Keratinocyte (primary cell): ENCODE measurements around the gene IRF8. TPM values are rescaled to one million over a fixed set of nuclear protein-coding genes. Genes with fewer than 3 reads are reported as not detected.
"Not testable (repeated sequence)": the region's sequence is repeated elsewhere in the genome, so short reads cannot be mapped to it uniquely, and the experiment has no call there.

Experiments
- DNase-seq: peaks from one replicate; pipeline ENCODE4 v3.0.0-alpha.2; 2011; ENCODE audit warnings: low read depth, missing footprints, low spot score
- FAIRE-seq: peaks from 2 replicates; lab custom pipeline; 2011; peaks lifted over from hg19 to GRCh38; lab: Jason Lieb, UNC
- H2AFZ ChIP-seq: 2 replicates; pipeline ENCODE4 v1.6.0; 2012; ENCODE audit warnings: low read length, control low read depth, inconsistent platforms; ENCODE audit not compliant: control insufficient read depth
- H3K27ac ChIP-seq: 2 replicates; pipeline ENCODE4 v1.5.1; 2011; ENCODE audit warnings: low read length; ENCODE audit not compliant: control insufficient read depth, insufficient read depth
- H3K27me3 ChIP-seq: 3 replicates; pipeline ENCODE4 v1.6.0; 2011; ENCODE audit warnings: low read length; ENCODE audit not compliant: control insufficient read depth, insufficient read depth; ENCODE audit errors: extremely low read depth
- H3K36me3 ChIP-seq, 2 experiments: 2 replicates in 1 of 2; 3 replicates in 1 of 2; pipeline ENCODE4 v1.5.1; 2011; ENCODE audit warnings: low read length in 2 of 2, mild to moderate bottlenecking in 1 of 2; ENCODE audit not compliant: control insufficient read depth in 2 of 2, insufficient read depth in 2 of 2; ENCODE audit errors: extremely low read depth in 1 of 2
- H3K4me1 ChIP-seq: 3 replicates; pipeline ENCODE4 v1.5.1; 2011; ENCODE audit warnings: low read length; ENCODE audit not compliant: control insufficient read depth, insufficient read depth; ENCODE audit errors: extremely low read depth
- H3K4me2 ChIP-seq: 3 replicates; pipeline ENCODE4 v1.6.0; 2011; ENCODE audit warnings: low read depth, low read length; ENCODE audit not compliant: control insufficient read depth, insufficient read depth; ENCODE audit errors: extremely low read depth
- H3K4me3 ChIP-seq, 3 experiments: fragments of 200-600 bp in 1 of 3; sonication (generic) in 1 of 3; 2 replicates in 2 of 3; 3 replicates in 1 of 3; pipeline ENCODE4 v1.5.1; 2011 to 2016; ENCODE audit warnings: low read length in 3 of 3, mild to moderate bottlenecking in 3 of 3, control low read depth in 2 of 3, inconsistent platforms in 1 of 3, low read depth in 1 of 3, mixed read lengths in 1 of 3, mixed run types in 1 of 3, moderate library complexity in 1 of 3; ENCODE audit not compliant: control insufficient read depth in 2 of 3, insufficient read depth in 2 of 3; ENCODE audit errors: extremely low read depth in 1 of 3
- H3K79me2 ChIP-seq: 2 replicates; pipeline ENCODE4 v1.6.0; 2012; ENCODE audit warnings: low read length; ENCODE audit not compliant: control insufficient read depth, insufficient read depth
- H3K9ac ChIP-seq: 3 replicates; pipeline ENCODE4 v1.6.0; 2011; ENCODE audit warnings: low read length; ENCODE audit not compliant: control insufficient read depth, insufficient read depth; ENCODE audit errors: extremely low read depth
- H3K9me1 ChIP-seq: 3 replicates; pipeline ENCODE4 v1.6.0; 2011; ENCODE audit warnings: low read length; ENCODE audit not compliant: control insufficient read depth, insufficient read depth; ENCODE audit errors: extremely low read depth
- H3K9me3 ChIP-seq: 2 replicates; pipeline ENCODE4 v1.5.1; 2012; ENCODE audit warnings: low read depth, low read length; ENCODE audit not compliant: control insufficient read depth
- H4K20me1 ChIP-seq: 3 replicates; pipeline ENCODE4 v1.6.0; 2011; ENCODE audit warnings: low read length; ENCODE audit not compliant: control insufficient read depth, insufficient read depth; ENCODE audit errors: extremely low read depth
- CTCF ChIP-seq, 3 experiments: IDR thresholded peaks in 1 of 3; conservative IDR thresholded peaks in 1 of 3; optimal IDR thresholded peaks in 1 of 3; 2 replicates in 2 of 3; 3 replicates in 1 of 3; pipeline versions ENCODE3 to v1.5.1; 2011; ENCODE audit warnings: low read length in 3 of 3, mild to moderate bottlenecking in 3 of 3, moderate library complexity in 2 of 3, control low read depth in 1 of 3, inconsistent platforms in 1 of 3; ENCODE audit not compliant: insufficient read depth in 2 of 3; ENCODE audit errors: extremely low read depth in 1 of 3
- EZH2 ChIP-seq: IDR thresholded peaks from one replicate; pipeline ENCODE4 v1.6.1; 2012; ENCODE audit warnings: inconsistent platforms, mild to moderate bottlenecking, low read length, moderate library complexity
- dilution Hi-C: fragments of 300-500 bp; cut with MboI; formaldehyde crosslinking; loops from one replicate; pipeline ENCODE4 v1.7.0; 2020; ENCODE audit warnings: low sequenced_read_pairs; ENCODE audit not compliant: extremely low pct_ligation_motif_present
- polyA plus RNA-seq, 5 experiments: library from polyadenylated mRNA; depleted of rRNA in 3 of 5; stranded (reverse) in 3 of 5; stranded (forward) in 1 of 5; unstranded in 1 of 5; fragments of >200 nt; gene quantifications; 1 replicate in 1 of 5; 2 replicates in 3 of 5; 3 replicates in 1 of 5; pipeline versions ENCODE4 v1.2.1 to v1.2.3, GENCODE V29; 2011 to 2012; ENCODE audit warnings: missing spikeins in 2 of 5, low read depth in 1 of 5, low replicate concordance in 1 of 5

Gene IRF8
- polyA plus RNA-seq, 1 donor (not counting 4 experiments of a cell fraction or from before 2014, with no cell fraction given), result not detected

GRCh38 chr16:85940214-85940613, 41.3 kb downstream of the IRF8 start:
- Histone ChIP-seq H3K27ac (no peak overlapping the region), H3K36me3 (no peaks in the 10 kb centered on the region), H3K4me3 (no peak overlapping the region), H3K4me2 (no peak overlapping the region), H3K79me2 (no peaks in the 10 kb centered on the region), H3K9ac (no peak overlapping the region), H3K4me1 (no peaks in the 10 kb centered on the region), H2AFZ (no peak overlapping the region), H3K27me3 (no peaks in the 10 kb centered on the region), H4K20me1 (no peaks in the 10 kb centered on the region), H3K9me1 (no peaks in the 10 kb centered on the region), H3K9me3 (no peaks in the 10 kb centered on the region)
- TF ChIP-seq CTCF (optimal IDR thresholded peaks at IDR 0.05 in 1 of 3, IDR thresholded peaks at IDR 0.05 in 1 of 3, conservative IDR thresholded peaks at IDR 0.05 in 1 of 3; ENCODE audit: extremely low read depth in 1 of 3, insufficient read depth in 2 of 3, low read length in 3 of 3) (no peak), EZH2 (no peak)
- dilution Hi-C loops, result no loop called here
- no peak for DNase-seq
- FAIRE-seq, result no peak

GRCh38 chr16:85941863-85942644, 43.1 kb downstream of the IRF8 start:
- Histone ChIP-seq H3K27ac (no peak overlapping the region), H3K9me3 (no peaks in the 10 kb centered on the region), H3K36me3 (no peaks in the 10 kb centered on the region), H3K79me2 (no peaks in the 10 kb centered on the region), H3K4me3 (no peak overlapping the region), H3K9ac (no peak overlapping the region), H3K4me1 (no peaks in the 10 kb centered on the region), H4K20me1 (no peaks in the 10 kb centered on the region), H3K4me2 (no peak overlapping the region), H2AFZ (no peak overlapping the region), H3K9me1 (no peaks in the 10 kb centered on the region), H3K27me3 (no peaks in the 10 kb centered on the region)
- DNase-seq (no peak), FAIRE-seq (no peak)
- TF ChIP-seq CTCF (optimal IDR thresholded peaks at IDR 0.05 in 1 of 3, IDR thresholded peaks at IDR 0.05 in 1 of 3, conservative IDR thresholded peaks at IDR 0.05 in 1 of 3; ENCODE audit: extremely low read depth in 1 of 3, insufficient read depth in 2 of 3, low read length in 3 of 3) (no peak), EZH2 (no peak)
- dilution Hi-C loops, result no loop called here

- not testable (repeated sequence) for FAIRE-seq
These were observed 43.7 kb downstream of the IRF8 start for GRCh38 chr16:85942659-85943058.

More at GRCh38 chr16:85942659-85943058, 43.7 kb downstream of the IRF8 start:
- H3K27ac ChIP-seq, dilution Hi-C loops, H3K9me1 ChIP-seq, H2AFZ ChIP-seq, H3K79me2 ChIP-seq, H3K9me3 ChIP-seq, H3K36me3 ChIP-seq, H3K4me1 ChIP-seq, H4K20me1 ChIP-seq, H3K4me3 ChIP-seq, DNase-seq, H3K27me3 ChIP-seq, H3K9ac ChIP-seq, H3K4me2 ChIP-seq: not testable (repeated sequence)
